Activated CD4-positive, alpha-beta T cell treated with anti-CD3 and anti-CD28 coated beads, Interleukin-2, Interleukin-4, amounts not matched to agents 100 ng/mL and 50 ng/mL, durations not matched to agents 16 hours and 8 hours (primary cell): Measurements from ENCODE around the gene CTTNBP2NL.
"Not testable (repeated sequence)": the region's sequence is repeated elsewhere in the genome, so short reads cannot be mapped to it uniquely, and the experiment has no call there.

Source experiments
- DNase-seq: peaks from one replicate; pipeline ENCODE4 v3.0.0-alpha.2; 2020; ENCODE audit warnings: low spot score

Gene CTTNBP2NL

DNA sequence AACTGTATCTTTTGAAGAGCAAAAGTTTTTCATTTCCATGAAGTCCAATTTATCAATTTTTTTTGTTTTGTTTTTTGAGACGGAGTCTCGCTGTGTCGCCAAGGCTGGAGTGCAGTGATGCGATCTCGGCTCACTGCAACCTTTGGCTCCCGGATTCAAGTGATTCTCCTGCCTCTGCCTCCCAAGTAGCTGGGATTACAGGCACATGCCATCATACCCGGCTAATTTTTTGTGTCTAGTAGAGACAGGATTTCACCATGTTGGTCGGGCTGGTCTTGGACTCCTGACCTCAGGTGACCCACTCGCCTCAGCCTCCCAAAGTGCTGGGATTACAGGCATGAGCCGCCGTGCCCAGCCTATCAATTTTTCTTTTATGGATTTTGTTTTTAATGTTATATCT, 27.7 kb downstream of the CTTNBP2NL start:
- DNase-seq = not testable (repeated sequence)

DNA sequence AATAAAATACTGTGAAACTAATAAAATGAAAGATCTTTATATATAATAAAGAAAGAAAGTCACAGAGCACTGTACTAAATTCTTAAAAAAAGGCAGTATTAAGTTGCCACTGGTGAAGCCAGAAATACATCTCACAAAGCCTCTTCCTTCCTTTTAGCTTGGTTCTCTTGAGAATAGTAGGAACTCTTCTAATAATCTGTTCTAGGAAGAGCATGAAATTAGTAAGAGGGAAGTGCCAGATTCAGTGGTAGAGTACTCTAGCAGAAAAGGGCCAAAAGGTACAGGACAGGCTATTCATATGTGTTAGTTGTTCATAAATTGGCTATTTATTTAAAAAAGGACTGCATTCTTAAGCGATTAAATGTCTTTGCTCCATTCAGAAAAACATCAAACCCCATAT, 33.7 kb downstream of the CTTNBP2NL start:
- DNase-seq = no peak

DNA sequence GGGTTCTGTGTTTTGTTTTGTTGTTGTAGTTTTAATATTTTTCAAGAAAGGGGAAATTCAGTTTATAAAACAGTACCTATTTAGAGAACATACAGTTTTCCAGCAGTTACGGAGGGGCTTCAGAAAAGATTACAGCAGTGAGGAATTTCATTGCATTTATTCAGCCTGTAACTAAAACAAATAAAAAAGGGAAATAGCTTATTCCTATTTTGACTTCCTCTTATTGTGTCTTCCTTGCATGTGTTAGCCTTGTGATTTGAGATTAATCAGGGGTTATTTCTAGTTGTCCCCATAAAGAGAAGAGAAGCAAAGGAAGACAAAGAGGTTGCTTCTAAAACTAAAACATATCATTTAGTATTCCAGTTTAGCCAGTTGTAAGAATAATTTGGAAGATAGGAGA, 35.0 kb downstream of the CTTNBP2NL start:
- DNase-seq = no peak

DNA sequence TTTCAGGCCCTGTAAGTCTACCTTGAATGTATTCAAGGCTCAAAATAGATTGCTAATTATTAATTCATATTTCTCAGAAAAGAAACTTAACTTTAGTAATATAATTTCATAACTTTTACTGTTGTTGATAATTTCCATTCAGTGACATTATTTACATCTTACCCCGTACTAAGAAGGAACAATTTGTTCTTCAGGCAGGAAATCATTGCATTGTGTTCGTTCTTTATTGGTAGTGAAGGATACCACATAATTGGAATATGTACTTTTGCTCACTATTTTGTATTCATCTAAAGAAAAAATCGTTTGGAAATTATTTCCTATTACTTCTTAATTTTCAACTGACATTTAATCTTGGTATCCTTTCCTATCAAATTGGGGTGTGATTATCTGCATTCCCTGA, 39.4 kb downstream of the CTTNBP2NL start:
- DNase-seq = no peak

DNA sequence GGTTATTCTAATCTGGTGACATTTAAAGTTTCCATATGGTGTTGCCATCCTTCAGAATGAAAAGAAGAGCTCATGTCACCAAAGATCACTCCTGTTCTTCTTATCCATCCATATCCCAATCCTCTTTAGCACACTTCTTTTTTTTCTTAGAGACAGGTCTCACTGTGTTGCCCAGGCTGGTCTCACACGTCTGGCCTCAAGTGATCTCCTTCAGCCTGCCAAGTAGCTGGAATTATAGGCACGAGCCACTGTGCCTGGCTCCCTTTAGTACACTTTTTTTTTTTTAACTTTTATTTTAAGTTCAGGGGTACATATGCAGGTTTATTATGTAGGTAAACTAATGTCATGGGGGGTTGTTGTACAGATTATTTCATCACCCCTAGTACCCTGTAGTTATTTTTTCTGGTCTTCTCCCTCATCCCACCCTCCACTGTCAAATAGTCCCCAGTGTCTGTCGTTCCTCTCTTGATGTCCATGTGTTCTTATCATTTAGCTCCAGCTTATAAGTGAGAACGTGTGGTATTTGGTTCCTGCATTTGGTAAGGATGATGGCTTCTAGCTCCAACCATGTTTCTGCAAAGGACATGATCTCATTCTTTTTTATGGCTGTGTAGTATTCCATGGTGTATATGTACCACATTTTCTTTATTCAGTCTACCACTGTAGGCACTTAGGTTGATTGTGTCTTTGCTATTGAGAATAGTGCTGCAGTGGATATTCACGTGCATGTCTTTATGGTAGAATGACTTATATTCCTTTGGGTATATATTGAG, 40.6 kb downstream of the CTTNBP2NL start:
- DNase-seq = no peak

DNA sequence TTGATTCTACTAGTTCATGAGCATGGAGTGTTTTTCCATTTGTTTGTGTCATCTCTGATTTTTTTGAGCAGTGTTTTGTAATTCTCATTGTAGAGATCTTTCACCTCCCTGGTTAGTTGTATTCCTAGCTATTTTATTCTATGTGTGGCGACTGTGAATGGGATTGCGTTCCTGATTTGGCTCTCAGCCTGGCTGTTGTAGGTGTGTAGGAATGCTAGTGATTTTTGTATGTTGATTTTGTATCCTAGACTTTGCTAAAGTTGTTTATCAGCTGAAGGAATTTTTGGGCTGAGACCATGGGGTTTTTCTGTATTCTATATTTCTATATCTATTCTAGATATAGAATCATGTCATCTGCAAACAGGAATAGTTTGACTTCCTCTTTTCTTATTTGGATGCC, 42.1 kb downstream of the CTTNBP2NL start:
- DNase-seq = not testable (repeated sequence)

DNA sequence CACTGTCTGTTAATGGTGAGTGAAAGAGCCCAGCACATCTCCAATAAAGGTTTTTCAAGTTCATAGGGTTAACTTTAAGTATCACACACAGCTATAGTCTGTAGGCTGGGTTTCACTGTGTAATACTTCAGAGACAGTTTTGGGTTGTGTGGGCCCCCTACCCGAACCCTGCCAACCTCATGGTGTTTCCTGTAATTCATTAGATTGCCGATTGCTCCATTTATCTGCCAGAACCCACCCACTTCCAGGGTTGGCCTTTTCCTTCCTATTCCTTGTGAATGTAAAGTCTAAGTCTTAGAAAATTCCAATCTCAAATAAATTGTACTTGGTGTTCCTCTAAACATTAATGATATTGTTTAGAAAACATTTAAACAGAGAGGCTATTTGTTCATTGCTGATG, 43.6 kb downstream of the CTTNBP2NL start:
- no peak for DNase-seq

DNA sequence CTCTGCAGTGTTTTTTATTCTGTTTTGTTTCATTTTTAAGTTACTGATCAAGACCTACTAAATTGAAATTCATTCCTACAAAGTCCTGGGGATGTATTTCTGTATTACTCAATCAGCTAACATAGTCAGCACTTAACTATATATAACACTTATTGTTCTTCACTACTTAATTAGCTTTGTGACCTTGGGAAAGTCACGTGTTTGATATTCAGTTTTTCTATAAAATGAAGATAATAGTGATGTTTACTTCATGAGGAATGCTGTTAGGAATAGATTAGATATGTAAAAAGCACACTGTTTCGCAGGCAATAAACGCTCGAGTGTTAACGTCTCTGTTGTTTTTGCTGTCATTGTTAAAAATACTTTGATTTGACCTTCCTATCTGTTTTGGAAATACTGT, 44.6 kb downstream of the CTTNBP2NL start:
- DNase-seq = no peak

DNA sequence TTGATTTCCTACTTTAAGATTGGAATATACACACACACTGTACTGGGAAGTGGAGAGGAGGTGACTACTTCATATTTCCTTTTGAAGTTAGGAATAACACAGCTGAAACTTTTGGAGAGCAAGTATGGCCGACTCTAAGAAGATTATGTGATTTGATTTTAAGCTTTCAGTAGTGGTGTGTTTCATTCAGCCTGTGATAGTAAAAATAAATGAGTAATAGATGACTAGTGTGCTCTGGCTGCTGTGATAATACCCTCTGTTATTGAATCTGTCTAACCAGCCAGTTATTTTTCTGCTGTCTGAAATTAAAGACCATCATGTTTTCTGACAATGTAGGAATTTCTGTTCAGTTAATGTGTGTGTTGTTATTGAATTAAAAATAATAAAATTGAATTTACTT, 48.3 kb downstream of the CTTNBP2NL start:
- DNase-seq = no peak

DNA sequence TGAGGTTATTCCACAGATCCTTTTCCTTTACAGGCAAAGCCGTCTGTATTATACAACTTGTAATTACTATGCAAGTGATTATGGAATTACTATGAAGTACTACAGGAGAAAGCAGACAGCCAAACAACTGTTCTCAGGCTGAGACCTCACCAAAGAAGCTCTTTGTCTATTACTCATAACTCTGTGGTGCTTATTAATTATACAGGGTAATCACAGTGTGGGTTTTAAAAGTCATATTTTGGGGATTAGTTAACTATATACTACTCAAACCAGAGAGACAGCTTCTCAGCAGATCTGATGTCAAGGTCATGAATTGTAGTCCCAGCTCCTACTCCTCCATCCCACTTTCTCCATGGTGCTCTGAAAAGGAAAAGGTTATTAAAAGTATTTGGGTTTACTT, 49.6 kb downstream of the CTTNBP2NL start:
- DNase-seq = no peak

DNA sequence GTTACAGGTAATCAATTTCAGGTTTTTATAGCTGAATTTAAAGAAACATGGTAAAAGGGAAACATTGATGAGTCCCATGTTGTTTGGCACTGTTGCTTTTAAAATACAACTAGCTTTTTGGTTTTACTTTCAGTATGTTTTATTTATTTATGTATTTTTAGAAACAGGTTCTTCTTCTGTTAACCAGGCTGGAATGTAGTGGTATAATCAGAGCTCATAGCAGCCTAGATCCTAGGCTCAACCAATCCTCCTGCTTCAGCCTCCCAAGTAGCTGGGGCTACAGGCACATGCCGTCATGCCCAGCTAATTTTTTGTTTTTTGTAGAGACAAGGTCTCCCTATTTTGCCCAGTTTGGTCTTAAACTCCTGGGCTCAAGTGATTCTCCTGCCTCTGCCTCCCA, 50.4 kb downstream of the CTTNBP2NL start:
- DNase-seq = no peak

DNA sequence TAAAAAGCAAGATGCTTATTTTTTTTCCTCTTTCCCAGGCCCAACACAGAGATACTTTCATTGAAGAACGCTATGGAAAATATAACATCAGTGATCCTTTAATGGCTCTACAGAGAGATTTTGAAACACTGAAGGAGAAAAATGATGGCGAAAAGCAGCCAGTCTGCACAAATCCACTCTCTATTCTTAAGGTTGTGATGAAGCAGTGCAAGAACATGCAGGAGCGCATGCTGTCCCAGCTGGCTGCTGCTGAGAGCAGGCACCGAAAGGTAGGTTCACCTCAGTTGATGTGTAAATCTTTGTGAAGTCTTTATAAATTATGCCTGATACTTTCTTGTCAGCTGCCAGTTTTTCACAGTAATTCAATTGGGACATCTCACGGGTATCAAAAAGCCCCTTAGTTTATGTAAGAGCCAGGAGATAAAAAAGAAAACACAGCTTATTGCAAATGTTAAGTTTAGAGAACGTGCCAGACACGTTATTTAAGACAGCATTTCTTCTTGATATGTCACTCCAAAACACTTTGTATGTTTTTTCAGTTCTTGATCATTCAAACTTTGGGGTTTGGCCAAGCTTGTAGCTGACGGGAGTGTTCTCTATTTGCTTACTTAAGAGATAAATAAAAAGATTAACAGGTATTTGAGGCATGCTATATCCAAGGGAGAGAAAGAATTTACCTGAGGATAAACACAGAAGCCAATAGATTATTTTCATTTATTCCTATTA, 53.1 kb downstream of the CTTNBP2NL start:
- DNase-seq = no peak

DNA sequence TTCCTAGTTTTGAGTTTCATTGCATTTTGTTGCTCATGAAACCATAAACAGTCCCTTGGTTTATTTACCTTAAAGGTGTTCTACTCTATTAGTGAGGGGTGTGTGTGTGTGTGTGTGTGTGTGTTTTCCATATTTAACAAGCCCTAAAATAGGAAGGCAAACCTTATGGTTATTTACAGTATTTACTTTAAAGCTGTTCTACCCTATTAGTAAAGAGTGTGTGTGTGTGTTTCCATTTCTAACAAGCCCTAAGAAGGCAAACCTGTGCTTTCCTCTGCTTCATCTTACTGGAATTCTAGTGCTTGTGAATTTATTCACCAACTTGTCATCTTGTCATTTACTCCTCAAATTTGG, 53.6 kb downstream of the CTTNBP2NL start:
- no peak for DNase-seq

DNA sequence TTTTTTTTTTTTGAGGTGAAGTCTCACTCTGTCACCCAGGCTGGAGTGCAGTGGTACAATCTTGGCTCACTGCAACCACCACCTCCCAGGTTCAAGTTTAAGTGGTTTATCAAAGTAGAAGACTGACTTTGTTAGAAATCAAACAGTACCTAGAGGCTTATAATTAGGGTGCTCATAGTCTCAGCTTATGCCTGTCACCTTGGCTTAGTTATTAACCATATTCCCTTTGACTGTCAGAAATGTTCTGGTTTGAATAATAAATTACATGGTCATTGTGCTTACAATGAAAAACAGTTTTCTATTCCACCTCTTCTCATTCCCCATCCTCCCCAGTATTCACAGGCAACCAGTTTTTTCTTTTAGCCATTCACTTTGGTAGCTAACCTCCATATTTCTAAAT, 54.8 kb downstream of the CTTNBP2NL start:
- DNase-seq = no peak

DNA sequence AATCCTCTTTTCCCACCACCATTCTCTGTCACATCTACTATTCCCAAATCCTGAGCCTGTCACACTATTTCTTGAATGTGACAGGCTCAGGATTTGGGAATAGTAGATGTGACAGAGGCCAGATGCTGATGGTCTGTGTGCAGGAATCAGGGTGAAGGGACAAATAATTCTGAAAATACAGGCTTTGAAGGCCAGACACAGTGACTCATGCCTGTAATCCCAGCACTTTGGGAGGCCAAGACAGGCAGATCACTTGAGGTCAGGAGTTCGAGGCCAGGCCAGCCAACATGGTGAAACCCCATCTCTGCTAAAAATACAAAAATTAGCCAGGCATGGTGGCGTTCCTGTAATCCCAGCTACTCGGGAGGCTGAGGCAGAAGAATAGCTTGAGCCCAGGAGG, 55.3 kb downstream of the CTTNBP2NL start:
- DNase-seq = not testable (repeated sequence)

DNA sequence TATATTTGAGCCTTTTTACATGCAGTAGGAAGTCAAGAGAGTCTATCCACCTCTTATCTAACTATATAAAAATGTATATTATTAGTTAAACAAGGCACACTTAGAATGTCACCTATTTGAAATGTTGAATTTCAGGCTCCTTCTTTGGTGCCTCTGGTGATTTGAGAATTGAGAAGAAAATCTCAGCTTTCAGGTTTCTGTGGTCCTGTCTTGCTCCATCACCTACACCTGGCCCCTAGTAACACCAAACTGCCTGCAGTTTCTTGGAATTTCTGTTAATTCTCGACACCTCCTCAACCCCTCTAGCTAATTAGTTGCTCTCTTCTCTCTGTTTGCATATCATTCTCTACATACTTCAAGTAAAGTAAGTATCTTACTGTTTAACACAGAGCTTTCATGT, 57.9 kb downstream of the CTTNBP2NL start:
- DNase-seq = no peak

DNA sequence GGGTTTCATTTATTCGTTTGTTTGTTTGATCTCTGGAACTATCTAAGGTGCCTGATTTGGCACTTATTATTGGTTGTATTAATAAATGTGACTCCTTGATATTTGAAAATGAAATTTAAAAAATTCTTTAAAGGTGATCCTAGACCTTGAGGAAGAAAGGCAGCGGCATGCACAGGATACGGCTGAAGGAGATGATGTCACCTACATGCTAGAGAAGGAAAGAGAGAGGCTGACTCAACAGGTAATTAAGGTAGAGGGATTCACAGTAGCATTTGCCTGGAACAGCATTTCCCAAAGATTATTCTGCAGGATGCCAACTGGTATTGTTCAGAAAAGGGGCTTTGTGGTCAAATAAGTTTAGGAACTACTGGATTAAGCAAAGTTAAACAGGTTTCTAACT, 58.3 kb downstream of the CTTNBP2NL start:
- no peak for DNase-seq

DNA sequence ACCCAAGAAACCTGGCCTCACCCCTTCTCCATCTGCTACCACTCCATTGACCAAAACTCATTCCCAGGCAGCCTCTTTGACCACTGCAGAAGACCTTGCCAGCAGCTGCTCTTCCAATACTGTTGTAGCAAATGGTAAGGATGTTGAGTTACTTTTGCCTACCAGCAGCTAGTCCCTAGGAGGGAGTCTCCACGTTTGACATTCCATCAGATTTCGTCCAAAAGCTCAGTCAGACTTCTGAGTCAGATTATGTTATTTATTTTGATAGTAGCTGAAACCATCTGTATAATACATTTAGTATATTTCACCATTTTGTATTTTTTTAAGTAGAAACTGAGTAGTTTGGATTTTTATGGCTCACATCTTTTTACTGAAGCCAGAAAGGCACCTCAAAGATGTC, 61.2 kb downstream of the CTTNBP2NL start:
- no peak for DNase-seq

DNA sequence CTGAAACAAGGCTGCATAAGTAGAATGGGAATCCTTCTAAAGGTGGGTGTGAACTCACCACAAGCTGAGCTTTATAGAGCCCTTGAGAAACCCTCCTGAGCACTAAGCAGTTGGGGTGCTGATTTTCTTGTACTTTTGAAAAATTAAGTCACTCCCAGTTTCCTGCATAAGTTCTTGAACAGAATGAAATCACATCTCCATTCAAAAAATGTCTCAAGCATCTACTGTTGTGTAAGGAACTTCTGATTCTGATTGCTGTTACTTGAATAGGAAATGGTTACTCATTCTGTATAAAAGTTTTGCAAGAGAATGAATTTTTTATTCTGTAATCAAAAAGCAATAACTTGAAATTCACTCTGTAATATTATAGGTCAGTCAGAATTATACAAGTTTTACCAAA, 61.9 kb downstream of the CTTNBP2NL start:
- DNase-seq = no peak

DNA sequence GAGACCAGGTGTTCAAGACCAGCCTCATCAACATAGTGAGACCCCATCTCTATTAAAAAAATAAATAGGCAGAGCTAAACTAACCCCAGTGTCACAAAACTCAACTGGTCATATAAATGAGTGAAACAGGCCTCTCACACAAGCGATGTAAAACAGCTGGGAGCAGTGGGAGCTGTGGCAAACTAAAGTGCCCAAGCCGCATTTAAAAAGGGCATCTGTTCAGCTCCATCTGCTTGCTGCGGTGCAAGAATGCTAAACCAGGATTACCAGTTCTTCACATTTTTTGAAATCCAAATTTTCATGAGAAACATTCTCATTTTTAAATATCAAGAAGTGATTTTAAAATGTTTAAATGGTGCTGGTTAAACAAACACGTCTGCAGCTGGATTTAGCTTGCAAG, 62.7 kb downstream of the CTTNBP2NL start:
- DNase-seq = no peak

DNA sequence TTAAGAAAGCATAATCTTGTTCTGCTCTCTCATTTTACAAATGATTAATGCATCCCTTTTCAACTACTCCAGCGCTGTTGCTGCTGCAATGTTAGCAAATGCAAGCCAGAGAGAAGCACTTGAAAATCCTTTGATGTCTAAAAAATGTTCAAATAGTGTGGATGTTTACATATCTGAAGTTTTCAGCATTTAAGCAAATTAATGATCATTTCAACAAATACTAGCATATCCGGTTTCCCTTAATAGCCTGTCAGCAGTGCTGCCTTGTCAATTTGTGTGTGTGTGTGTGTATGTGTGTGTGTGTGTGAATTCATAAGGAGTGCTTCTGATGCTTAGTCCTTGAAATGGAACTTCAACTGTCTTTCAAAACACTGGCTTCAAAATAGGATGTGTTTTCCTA, 64.6 kb downstream of the CTTNBP2NL start:
- no peak for DNase-seq

DNA sequence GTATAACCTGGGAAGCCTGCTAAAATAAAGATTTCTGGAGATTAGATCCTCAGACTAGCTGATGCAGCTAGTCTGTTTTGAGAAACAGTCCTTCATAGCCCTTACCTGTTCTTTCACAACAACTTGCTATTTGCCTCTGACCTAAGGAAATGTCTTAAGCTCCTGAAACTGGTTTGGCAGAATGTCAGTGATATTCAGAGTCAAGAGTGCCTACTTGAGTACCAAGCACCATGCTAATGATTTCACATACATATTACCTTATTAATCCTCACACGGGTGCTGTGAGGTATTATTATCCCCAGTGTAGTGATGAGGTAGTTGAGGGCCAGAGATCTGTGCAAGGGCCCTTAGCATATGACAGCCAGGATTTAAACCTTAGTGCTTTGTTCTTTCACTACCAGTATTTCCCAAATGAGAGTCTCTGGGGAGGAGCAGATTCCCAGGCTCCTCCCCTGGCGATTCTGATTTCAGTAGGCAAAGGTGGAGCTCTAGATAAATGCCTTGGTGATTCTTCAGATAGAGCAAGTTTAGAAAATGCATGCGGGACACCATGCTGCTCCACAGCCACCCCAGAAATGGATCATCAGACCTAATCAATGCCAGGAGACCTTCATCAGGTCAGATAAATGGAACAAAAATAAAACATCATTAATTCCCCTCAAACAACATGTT, 65.3 kb downstream of the CTTNBP2NL start:
- DNase-seq = no peak

DNA sequence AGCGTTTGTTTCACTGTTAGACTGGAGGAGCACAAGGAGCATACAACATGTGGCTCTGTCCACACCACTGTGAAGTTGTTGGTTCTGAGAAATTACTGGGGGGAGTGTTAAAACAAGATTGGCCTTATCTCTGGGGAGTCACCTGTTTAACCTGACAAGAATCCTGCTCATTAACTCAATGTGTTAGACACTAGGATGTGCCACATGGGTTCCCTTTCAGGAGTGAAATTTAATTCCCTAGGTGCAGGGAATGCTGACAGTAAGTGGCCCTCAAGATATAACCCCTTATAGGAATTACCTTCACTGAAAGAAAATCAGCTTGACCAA, 66.9 kb downstream of the CTTNBP2NL start:
- no peak for DNase-seq

DNA sequence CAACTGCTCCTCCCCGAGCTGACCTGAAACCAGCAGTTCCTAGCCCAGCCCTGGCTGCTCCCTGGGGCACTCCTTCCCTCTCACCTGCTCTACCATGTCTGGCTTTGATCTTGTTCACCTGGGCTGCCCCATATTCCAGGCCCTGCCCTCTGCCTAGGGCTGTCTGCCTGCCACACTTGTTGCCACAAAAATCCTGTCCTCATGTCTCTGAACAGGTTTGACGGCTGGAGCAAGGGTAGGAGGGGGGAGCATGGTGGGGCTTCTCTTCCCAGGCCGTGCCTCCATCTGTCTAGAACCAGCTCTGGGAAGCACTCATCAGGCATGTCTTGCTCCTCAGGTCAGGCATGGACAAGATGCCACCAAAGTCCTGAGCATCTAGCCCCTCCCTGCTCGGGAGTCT, 68.5 kb downstream of the CTTNBP2NL start:
- no peak for DNase-seq
